ENCODE measurements around the gene STAM2. TPM values are rescaled to one million over a fixed set of nuclear protein-coding genes. Genes with fewer than 3 reads are reported as not detected.

STAM2 gene
- total RNA-seq, 1 experiment from 2014 or later = 14.2 TPM

DNA sequence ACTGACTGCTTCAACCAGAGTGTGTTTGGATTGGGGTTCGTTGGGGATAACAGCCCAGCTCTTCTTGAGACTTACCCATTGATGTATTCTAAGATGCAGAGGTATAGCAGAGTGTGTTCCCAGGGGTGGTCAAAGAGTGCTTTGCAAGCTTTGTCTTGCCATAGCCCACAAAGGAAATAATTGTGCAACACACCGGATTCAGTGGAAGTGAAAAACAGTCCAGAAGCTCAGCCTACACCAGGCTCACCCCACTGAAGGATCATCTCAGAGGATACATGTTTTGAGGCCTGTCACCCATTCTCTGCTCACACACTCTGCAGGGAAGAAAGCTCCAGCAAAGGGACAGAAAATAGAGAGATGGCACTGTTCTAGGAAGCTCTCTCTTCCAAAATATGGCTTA, 86.3 kb downstream of the STAM2 start:
- no peaks in the 10 kb centered on the region for H3K4me1 Mint-ChIP-seq
- Histone ChIP-seq H2BK5ac (ENCODE audit: insufficient read length, low read length) (no peak overlapping the region), H3K79me1 (ENCODE audit: insufficient read depth, low read depth, low read length, poor library complexity, severe bottlenecking) (no peaks in the 10 kb centered on the region), H3K14ac (ENCODE audit: insufficient read depth, low read length) (no peak overlapping the region), H3K23ac (ENCODE audit: insufficient read length, low read depth, low read length) (no peak overlapping the region), H4K20me1 (ENCODE audit: control insufficient read depth, insufficient read depth, insufficient read length) (no peaks in the 10 kb centered on the region), H2BK12ac (ENCODE audit: insufficient read length, low read depth, low read length) (no peak overlapping the region), H2BK15ac (ENCODE audit: low read depth, low read length) (no peak overlapping the region), H4K8ac (replicated peaks; ENCODE audit: insufficient read length, low read depth, low read length) (no peak overlapping the region), H3K9me3 (ENCODE audit: control insufficient read depth, low read depth, low read length) (no peaks in the 10 kb centered on the region), H3K4me2 (ENCODE audit: insufficient read depth, insufficient read length, low read length) (no peak overlapping the region), H2AFZ (ENCODE audit: low read length) (no peak overlapping the region), H3K18ac (ENCODE audit: insufficient read length, low read depth, low read length) (no peak overlapping the region), H4K91ac (ENCODE audit: insufficient read length, low read depth, low read length) (no peak overlapping the region), H3K23me2 (ENCODE audit: insufficient read length, low read depth, low read length, poor library complexity, severe bottlenecking) (no peaks in the 10 kb centered on the region), H4K5ac (ENCODE audit: insufficient read length, low read depth, low read length) (no peak overlapping the region), H2BK20ac (ENCODE audit: low read depth, low read length, poor library complexity, severe bottlenecking) (no peak overlapping the region), H3K4ac (ENCODE audit: low read depth, low read length) (no peak overlapping the region), H3K27me3 (ENCODE audit: insufficient read depth, low read length) (no peaks in the 10 kb centered on the region), H3K27ac (ENCODE audit: insufficient read length, low read depth, low read length) (no peak overlapping the region), H2BK120ac (ENCODE audit: low read depth, low read length, poor library complexity, severe bottlenecking) (no peak overlapping the region), H3K79me2 (ENCODE audit: insufficient read depth, low read length) (no peaks in the 10 kb centered on the region), H3K9ac (ENCODE audit: extremely low read depth, insufficient read length, low read length) (no peak overlapping the region), H3K56ac (ENCODE audit: insufficient read length, low read depth, low read length) (no peak overlapping the region), H3T11ph (ENCODE audit: low read length) (no peak overlapping the region), H2AK5ac (ENCODE audit: insufficient read length, low read length) (no peak overlapping the region), H3K4me1 (ENCODE audit: insufficient read depth, low read length) (no peaks in the 10 kb centered on the region)
- DNase-seq = no peak
- H3K27ac Mint-ChIP-seq = no peak overlapping the region
- H3K9me3 Mint-ChIP-seq = no peaks in the 10 kb centered on the region
- TF ChIP-seq, protein P1, sequence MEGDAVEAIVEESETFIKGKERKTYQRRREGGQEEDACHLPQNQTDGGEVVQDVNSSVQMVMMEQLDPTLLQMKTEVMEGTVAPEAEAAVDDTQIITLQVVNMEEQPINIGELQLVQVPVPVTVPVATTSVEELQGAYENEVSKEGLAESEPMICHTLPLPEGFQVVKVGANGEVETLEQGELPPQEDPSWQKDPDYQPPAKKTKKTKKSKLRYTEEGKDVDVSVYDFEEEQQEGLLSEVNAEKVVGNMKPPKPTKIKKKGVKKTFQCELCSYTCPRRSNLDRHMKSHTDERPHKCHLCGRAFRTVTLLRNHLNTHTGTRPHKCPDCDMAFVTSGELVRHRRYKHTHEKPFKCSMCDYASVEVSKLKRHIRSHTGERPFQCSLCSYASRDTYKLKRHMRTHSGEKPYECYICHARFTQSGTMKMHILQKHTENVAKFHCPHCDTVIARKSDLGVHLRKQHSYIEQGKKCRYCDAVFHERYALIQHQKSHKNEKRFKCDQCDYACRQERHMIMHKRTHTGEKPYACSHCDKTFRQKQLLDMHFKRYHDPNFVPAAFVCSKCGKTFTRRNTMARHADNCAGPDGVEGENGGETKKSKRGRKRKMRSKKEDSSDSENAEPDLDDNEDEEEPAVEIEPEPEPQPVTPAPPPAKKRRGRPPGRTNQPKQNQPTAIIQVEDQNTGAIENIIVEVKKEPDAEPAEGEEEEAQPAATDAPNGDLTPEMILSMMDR (conservative IDR thresholded peaks at IDR 0.05) = no peak
- H3K4me3 Mint-ChIP-seq = no peak overlapping the region
- H3K36me3 Mint-ChIP-seq (ENCODE audit: insufficient read depth in 1 of 3, low read depth in 3 of 3) = no peaks in the 10 kb centered on the region
- WGBS (ENCODE audit: extremely low coverage, insufficient read length, low lambda C conversion rate) = no CpG with 5 or more reads among the region's 2 CpGs
- H3K27me3 Mint-ChIP-seq (ENCODE audit: low read depth) = peaks cover 10% of the 10 kb centered on the region

All from H9 (cell line).